ENCODE results near the gene NAA25. TPM values are rescaled to one million over a fixed set of nuclear protein-coding genes. Genes with fewer than 3 reads are reported as not detected.

NAA25 gene
- total and polyA plus RNA-seq, 5 experiments from 2014 or later, result 8.7 to 44.0 (median 17.3) TPM

- H3K4me3 Mint-ChIP-seq, result peak overlapping the region in 9 of 10 donors; percentile 13 to 88 (median 77)
- no peak for ATAC-seq
- H3K27ac Mint-ChIP-seq, result peak overlapping the region; percentile 78 to 97 (median 92)
- peaks cover 29 to 70% (median 63%) of the 10 kb centered on the region in 4 donors for H3K4me1 Mint-ChIP-seq
- no peaks in the 10 kb centered on the region for H3K9me3 Mint-ChIP-seq
- no peaks in the 10 kb centered on the region for H3K27me3 Mint-ChIP-seq
- POLR2A ChIA-PET, result interaction anchor here (0.5 to 13.0 kb wide), 4 partner anchors 11 to 40 kb away, joined by 3 to 269 read pairs (median 25); partner anchors contain the start of genes ERP29 and TMEM116
- peaks cover 0 to 12% (median 4%) of the 10 kb centered on the region in 3 donors for H3K36me3 Mint-ChIP-seq
- DNase-seq, result no peak
Measured at GRCh38 chr12:111991535-111991934, 117.0 kb downstream of the NAA25 start.

DNA sequence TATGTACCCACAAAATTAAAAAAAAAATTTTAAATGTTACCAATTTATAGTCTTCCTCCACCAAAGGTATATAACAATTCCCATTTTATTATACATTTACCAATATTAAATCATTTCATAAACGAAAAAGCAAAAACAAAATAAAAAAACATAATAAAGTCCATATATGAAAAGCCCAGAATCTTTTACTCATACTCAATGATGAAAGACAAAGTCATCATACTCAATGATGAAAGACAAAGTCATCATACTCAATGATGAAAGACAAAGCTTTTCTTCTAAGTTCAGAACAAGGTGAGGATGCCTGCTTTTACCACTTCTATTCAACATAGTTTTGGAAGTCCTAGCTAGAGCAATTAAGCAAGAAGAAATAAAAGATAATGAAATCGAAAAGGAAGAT is 123.8 kb downstream of the NAA25 start:
- ATAC-seq, result no peak
- no peak overlapping the region for H3K4me3 Mint-ChIP-seq
- peaks cover 0 to 13% (median 4%) of the 10 kb centered on the region in 3 donors for H3K36me3 Mint-ChIP-seq
- no peaks in the 10 kb centered on the region for H3K9me3 Mint-ChIP-seq
- H3K27ac Mint-ChIP-seq, result no peak overlapping the region
- POLR2A ChIA-PET, result no interaction called here
- H3K4me1 Mint-ChIP-seq, result peaks cover 5 to 26% (median 21%) of the 10 kb centered on the region in 4 donors
- H3K27me3 Mint-ChIP-seq, result no peaks in the 10 kb centered on the region
- DNase-seq, result no peak

GRCh38 chr12:111981987-111982386 is 126.6 kb downstream of the NAA25 start:
- peaks cover 0 to 15% (median 3%) of the 10 kb centered on the region in 3 donors for H3K36me3 Mint-ChIP-seq
- DNase-seq, result no peak
- H3K4me3 Mint-ChIP-seq, result no peak overlapping the region
- peaks cover under 1 to 24% (median 17%) of the 10 kb centered on the region in 4 donors for H3K4me1 Mint-ChIP-seq
- H3K27me3 Mint-ChIP-seq, result no peaks in the 10 kb centered on the region
- no peak overlapping the region for H3K27ac Mint-ChIP-seq
- no peak for ATAC-seq
- POLR2A ChIA-PET, result interaction anchor here (0.7 to 1.7 kb wide), 3 partner anchors 12 to 269 kb away, joined by 3 to 6 read pairs (median 5); partner anchors contain the start of genes ERP29 and TMEM116
- no peaks in the 10 kb centered on the region for H3K9me3 Mint-ChIP-seq

DNA sequence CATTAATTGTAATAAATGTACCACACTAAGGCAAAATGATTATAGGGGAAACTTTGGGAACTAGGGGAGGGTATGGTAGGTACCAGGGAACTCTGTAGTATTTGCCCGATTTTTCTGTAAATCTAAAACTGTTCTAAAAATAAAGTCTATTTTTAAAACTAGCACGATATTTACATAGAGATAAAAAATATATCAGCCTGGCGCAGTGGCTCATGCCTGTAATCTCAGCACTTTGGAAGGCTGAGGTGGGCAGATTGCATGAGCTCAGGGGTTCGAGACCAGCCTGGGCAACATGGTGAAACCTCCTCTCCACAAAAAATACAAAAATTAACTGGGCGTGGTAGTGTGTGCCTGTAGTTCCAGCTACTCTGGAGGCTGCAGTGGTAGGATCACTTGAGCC is 128.0 kb downstream of the NAA25 start:
- Mint-ChIP-seq H3K27ac (no peak overlapping the region), H3K27me3 (no peaks in the 10 kb centered on the region), H3K4me1 (peaks cover 4 to 30% (median 22%) of the 10 kb centered on the region in 4 donors), H3K36me3 (peaks cover 0 to 15% (median 7%) of the 10 kb centered on the region in 3 donors), H3K4me3 (no peak overlapping the region), H3K9me3 (no peaks in the 10 kb centered on the region)
- POLR2A ChIA-PET, result interaction anchor here (0.7 kb wide), 1 partner anchor 880 kb away, joined by 3 read pairs; no protein-coding TSS in a partner anchor
- DNase-seq (no peak), ATAC-seq (no peak)

DNA sequence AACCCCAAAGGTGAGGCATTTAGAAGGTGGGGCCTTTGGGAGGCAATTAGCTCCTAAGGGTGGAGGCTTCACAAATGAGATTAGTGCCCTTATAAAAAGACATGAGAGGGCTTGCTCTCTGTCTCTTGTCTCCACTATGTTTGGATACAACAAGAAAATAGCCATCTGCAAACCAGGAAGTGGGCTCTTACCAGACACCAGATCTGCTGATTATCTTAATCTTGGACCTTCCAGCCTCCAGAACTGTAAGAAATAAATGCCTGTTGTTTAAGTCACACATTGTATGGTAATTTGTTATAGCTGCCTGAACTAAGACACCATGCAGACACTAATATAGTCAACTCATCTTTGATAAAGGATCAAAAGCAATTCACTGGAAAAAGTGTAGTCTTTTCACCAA is 130.0 kb downstream of the NAA25 start:
- Mint-ChIP-seq H3K27ac (peak overlapping the region in 3 of 10 donors; percentile 12 to 17 (median 14)), H3K36me3 (peaks cover 0 to 15% (median 9%) of the 10 kb centered on the region in 3 donors), H3K27me3 (no peaks in the 10 kb centered on the region), H3K9me3 (no peaks in the 10 kb centered on the region), H3K4me3 (no peak overlapping the region), H3K4me1 (peaks cover 5 to 24% (median 22%) of the 10 kb centered on the region in 4 donors)
- no peak for ATAC-seq
- no peak for DNase-seq
- POLR2A ChIA-PET, result no interaction called here

GRCh38 chr12:111976860-111977259 is 131.7 kb downstream of the NAA25 start:
- POLR2A ChIA-PET, result interaction anchor here (1.5 kb wide), 1 partner anchor 17 kb away, joined by 6 read pairs; no protein-coding TSS in a partner anchor

More at GRCh38 chr12:111976860-111977259, 131.7 kb downstream of the NAA25 start:
- DNase-seq (no peak), ATAC-seq (no peak)
- Mint-ChIP-seq H3K4me1 (peaks cover 5 to 26% (median 21%) of the 10 kb centered on the region in 4 donors), H3K9me3 (no peaks in the 10 kb centered on the region), H3K27me3 (no peaks in the 10 kb centered on the region), H3K36me3 (peaks cover 0 to 23% (median 11%) of the 10 kb centered on the region in 3 donors), H3K4me3 (no peak overlapping the region), H3K27ac (peak overlapping the region in 3 of 10 donors; percentile 10 to 49 (median 48))

Small RNA genes within 50 kb of the gene (microRNA-seq; reads per million reads assigned to microRNA genes)
- gene MIR3657 (ENCODE audit: borderline microRNAs expressed), result not detected

Other genes starting within 250 kb of the NAA25 start
- 10 to 100 TPM; 28.7 to 30.9 TPM for gene TMEM116, start 95.6 kb downstream of the NAA25 start, total RNA-seq
- gene TMEM116, start 95.6 kb downstream of the NAA25 start, polyA plus RNA-seq, result 10 to 100 TPM; 12.0 to 15.6 (median 14.0) TPM
- gene ERP29, start 95.4 kb downstream of the NAA25 start, total RNA-seq, result 100 to 1,000 TPM; 161 to 162 TPM
- gene ERP29, start 95.4 kb downstream of the NAA25 start, polyA plus RNA-seq, result 100 to 1,000 TPM; 181 to 199 (median 190) TPM
- 10 to 100 TPM; 36.1 to 38.4 TPM for gene TRAFD1, start 16.8 kb upstream of the NAA25 start, total RNA-seq
- 10 to 100 TPM; 32.5 to 57.6 (median 55.9) TPM for gene TRAFD1, start 16.8 kb upstream of the NAA25 start, polyA plus RNA-seq